Stomach (tissue), 4 donors: Measurements from ENCODE around the gene CACNB2.

Experiments used
- EP300 ChIP-seq: sonication (generic); formaldehyde crosslinking; IDR thresholded peaks from one replicate; pipeline ENCODE4 v1.6.1; 2017; ENCODE audit warnings: antibody characterized with exemption
- POLR2A ChIP-seq, 4 donors: fragments of 450-650 bp; IDR thresholded peaks; one replicate each; pipeline ENCODE4 v1.6.1; 2016; ENCODE audit warnings: antibody characterized with exemption in 4 of 4, control low read depth in 2 of 4, mild to moderate bottlenecking in 1 of 4, moderate library complexity in 1 of 4
- POLR2AphosphoS5 ChIP-seq, 3 donors: sonication (generic); formaldehyde crosslinking; IDR thresholded peaks; one replicate each; pipeline ENCODE4 v1.6.1; 2016; ENCODE audit warnings: antibody characterized with exemption in 3 of 3
- TF ChIP-seq, protein P1 (sequence below), 7 experiments: fragments of 450-650 bp in 4 of 7; fragments of 200-600 bp in 3 of 7; sonication (generic) in 3 of 7; IDR thresholded peaks; one replicate each; pipeline ENCODE4 v1.5.1; 2016 to 2019; ENCODE audit warnings: antibody characterized with exemption in 7 of 7, control low read depth in 2 of 7, mild to moderate bottlenecking in 1 of 7

DNA sequence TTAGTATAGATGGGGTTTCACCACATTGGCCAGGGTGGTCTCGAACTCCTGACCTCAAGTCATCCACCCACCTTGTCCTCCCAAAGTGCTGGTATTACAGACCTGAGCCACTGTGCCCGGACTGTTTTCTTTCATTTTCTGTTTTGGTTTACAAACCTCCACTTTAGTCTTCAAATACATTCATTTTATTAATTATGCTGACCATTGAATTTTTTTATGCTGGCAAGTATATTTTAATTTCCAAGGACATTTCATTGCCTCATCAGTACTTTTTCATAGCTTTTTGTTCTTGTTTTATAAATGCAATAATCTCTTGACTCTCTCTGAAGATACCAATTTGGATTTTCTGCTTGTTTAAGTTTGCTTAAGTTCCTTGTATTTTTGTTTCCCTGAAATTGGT, 170.5 kb downstream of the CACNB2 start:
- TF ChIP-seq, protein P1, sequence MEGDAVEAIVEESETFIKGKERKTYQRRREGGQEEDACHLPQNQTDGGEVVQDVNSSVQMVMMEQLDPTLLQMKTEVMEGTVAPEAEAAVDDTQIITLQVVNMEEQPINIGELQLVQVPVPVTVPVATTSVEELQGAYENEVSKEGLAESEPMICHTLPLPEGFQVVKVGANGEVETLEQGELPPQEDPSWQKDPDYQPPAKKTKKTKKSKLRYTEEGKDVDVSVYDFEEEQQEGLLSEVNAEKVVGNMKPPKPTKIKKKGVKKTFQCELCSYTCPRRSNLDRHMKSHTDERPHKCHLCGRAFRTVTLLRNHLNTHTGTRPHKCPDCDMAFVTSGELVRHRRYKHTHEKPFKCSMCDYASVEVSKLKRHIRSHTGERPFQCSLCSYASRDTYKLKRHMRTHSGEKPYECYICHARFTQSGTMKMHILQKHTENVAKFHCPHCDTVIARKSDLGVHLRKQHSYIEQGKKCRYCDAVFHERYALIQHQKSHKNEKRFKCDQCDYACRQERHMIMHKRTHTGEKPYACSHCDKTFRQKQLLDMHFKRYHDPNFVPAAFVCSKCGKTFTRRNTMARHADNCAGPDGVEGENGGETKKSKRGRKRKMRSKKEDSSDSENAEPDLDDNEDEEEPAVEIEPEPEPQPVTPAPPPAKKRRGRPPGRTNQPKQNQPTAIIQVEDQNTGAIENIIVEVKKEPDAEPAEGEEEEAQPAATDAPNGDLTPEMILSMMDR (IDR thresholded peaks at IDR 0.05): no peak
- TF ChIP-seq POLR2AphosphoS5 (IDR thresholded peaks at IDR 0.05) (no peak), POLR2A (IDR thresholded peaks at IDR 0.05) (no peak), EP300 (no peak)
